ENCODE data around the gene CPA2.

The CPA2 gene

DNA sequence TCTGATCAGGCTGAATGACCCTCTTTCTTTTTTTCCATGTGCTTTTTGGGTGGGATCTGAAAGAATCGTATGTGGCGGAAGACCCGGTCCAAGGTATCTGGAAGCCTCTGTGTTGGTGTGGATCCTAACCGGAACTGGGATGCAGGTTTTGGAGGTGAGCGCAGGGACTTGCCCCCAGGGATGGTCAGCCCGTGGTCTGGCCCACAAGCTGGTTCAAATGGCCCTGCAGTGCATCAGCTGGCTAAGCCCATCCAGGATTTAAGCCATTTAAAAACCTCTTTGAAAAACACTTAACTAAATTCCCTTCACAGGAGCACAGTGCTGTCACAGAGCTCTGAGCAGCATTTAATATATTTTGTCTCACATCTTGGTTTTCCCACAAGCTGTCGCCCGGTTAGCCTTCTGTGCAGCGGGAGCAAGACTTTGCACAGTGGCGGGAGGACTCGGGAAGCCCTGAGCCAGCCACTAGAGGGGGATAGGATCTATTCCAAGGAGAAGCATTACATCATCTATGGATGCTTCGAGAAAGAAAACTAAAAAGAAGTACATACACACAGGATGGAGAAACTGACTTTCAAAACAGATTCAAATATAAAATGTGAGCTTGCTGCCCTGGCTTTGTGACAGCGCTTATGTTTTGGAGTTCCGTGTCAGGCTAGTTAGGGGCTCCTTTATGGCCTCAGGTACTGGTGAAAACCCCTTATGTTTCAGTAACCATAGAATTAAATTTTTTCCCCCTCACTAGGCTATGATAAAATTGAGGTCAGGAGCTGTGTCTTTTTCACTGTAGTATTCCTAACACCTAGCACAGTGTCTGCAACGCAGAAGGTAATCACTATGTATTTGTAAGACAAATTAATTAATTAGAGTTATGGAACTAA lies 11.3 kb downstream of the CPA2 start:
- H3K27me3 ChIP-seq (ENCODE audit: control insufficient read depth in 2 of 2, insufficient read depth in 2 of 2, low read length in 2 of 2), result no peaks in the 10 kb centered on the region
- H3K27ac ChIP-seq (ENCODE audit: low read depth in 2 of 2, low read length in 2 of 2), result no peak overlapping the region
- H3K4me1 ChIP-seq (ENCODE audit: control insufficient read depth in 2 of 2, insufficient read depth in 2 of 2, low read length in 2 of 2), result no peaks in the 10 kb centered on the region
- no peaks in the 10 kb centered on the region for H3K36me3 ChIP-seq (ENCODE audit: control insufficient read depth in 2 of 2, insufficient read depth in 2 of 2, low read length in 2 of 2)
- no peaks in the 10 kb centered on the region for H3K9me3 ChIP-seq (ENCODE audit: control insufficient read depth in 2 of 2, low read length in 2 of 2)
- H3K4me3 ChIP-seq (ENCODE audit: low read length in 2 of 2), result no peak overlapping the region
- H3K9ac ChIP-seq (ENCODE audit: low read depth in 1 of 2, low read length in 2 of 2), result no peak overlapping the region

- Histone ChIP-seq H3K9ac (ENCODE audit: low read depth in 1 of 2, low read length in 2 of 2) (no peak overlapping the region), H3K4me1 (ENCODE audit: control insufficient read depth in 2 of 2, insufficient read depth in 2 of 2, low read length in 2 of 2) (no peaks in the 10 kb centered on the region), H3K27ac (ENCODE audit: low read depth in 2 of 2, low read length in 2 of 2) (no peak overlapping the region)
Measured at GRCh38 chr7:130278860-130279259, 12.2 kb downstream of the CPA2 start.

GRCh38 chr7:130279286-130279685 lies 12.6 kb downstream of the CPA2 start:
- no peaks in the 10 kb centered on the region for H3K27me3 ChIP-seq (ENCODE audit: control insufficient read depth in 2 of 2, insufficient read depth in 2 of 2, low read length in 2 of 2)
- H3K9me3 ChIP-seq (ENCODE audit: control insufficient read depth in 2 of 2, low read length in 2 of 2), result no peaks in the 10 kb centered on the region
- no peak overlapping the region for H3K27ac ChIP-seq (ENCODE audit: low read depth in 2 of 2, low read length in 2 of 2)
- H3K4me1 ChIP-seq (ENCODE audit: control insufficient read depth in 2 of 2, insufficient read depth in 2 of 2, low read length in 2 of 2), result no peaks in the 10 kb centered on the region
- no peaks in the 10 kb centered on the region for H3K36me3 ChIP-seq (ENCODE audit: control insufficient read depth in 2 of 2, insufficient read depth in 2 of 2, low read length in 2 of 2)
- no peak overlapping the region for H3K4me3 ChIP-seq (ENCODE audit: low read length in 2 of 2)
- H3K9ac ChIP-seq (ENCODE audit: low read depth in 1 of 2, low read length in 2 of 2), result no peak overlapping the region

More at GRCh38 chr7:130278860-130279259, 12.2 kb downstream of the CPA2 start:
- H3K4me3 ChIP-seq (ENCODE audit: low read length in 2 of 2), result no peak overlapping the region
- no peaks in the 10 kb centered on the region for H3K9me3 ChIP-seq (ENCODE audit: control insufficient read depth in 2 of 2, low read length in 2 of 2)
- no peaks in the 10 kb centered on the region for H3K36me3 ChIP-seq (ENCODE audit: control insufficient read depth in 2 of 2, insufficient read depth in 2 of 2, low read length in 2 of 2)
- H3K27me3 ChIP-seq (ENCODE audit: control insufficient read depth in 2 of 2, insufficient read depth in 2 of 2, low read length in 2 of 2), result no peaks in the 10 kb centered on the region

DNA sequence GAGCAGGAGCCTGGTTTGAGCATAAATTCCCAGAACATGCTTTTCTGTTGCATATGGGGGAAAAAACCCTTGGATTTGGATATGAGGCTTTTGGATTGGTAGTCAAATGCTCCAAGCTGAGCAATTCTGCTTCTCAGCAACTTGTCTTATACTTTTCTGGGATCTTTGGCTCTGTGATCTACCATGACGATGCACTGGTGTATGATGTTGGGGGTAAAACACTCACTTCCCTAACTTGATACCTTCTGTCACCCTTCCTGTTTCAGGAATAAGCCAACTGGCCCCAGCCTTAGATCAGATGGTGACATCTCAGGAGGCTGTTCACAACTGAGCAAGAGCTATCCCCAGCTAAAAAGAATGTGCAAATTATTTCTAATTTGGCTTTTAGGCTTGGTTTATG lies 13.2 kb downstream of the CPA2 start:
- H3K4me3 ChIP-seq (ENCODE audit: low read length in 2 of 2), result no peak overlapping the region
- H3K27me3 ChIP-seq (ENCODE audit: control insufficient read depth in 2 of 2, insufficient read depth in 2 of 2, low read length in 2 of 2), result no peaks in the 10 kb centered on the region
- H3K9me3 ChIP-seq (ENCODE audit: control insufficient read depth in 2 of 2, low read length in 2 of 2), result no peaks in the 10 kb centered on the region
- no peak overlapping the region for H3K9ac ChIP-seq (ENCODE audit: low read depth in 1 of 2, low read length in 2 of 2)
- no peak overlapping the region for H3K27ac ChIP-seq (ENCODE audit: low read depth in 2 of 2, low read length in 2 of 2)
- H3K4me1 ChIP-seq (ENCODE audit: control insufficient read depth in 2 of 2, insufficient read depth in 2 of 2, low read length in 2 of 2), result no peaks in the 10 kb centered on the region
- H3K36me3 ChIP-seq (ENCODE audit: control insufficient read depth in 2 of 2, insufficient read depth in 2 of 2, low read length in 2 of 2), result no peaks in the 10 kb centered on the region

DNA sequence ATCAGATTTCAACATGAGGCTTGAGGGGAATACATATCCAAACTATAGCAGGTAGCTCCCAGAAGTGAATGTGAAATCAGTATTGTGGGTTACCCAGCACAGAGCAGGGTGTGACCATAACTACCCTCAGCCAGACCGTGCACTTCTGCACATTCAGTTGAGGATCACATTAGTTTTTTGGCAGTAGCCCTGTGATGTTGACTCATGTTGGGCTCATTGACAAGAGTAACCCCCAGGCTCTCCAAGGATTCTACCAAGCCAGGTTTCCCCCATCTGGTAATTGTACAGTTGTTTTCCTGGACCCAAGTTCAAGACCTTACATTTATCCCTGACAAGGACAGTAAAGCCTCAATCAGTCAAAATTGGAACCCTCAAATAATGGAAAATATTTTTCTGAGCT lies 14.6 kb downstream of the CPA2 start:
- Histone ChIP-seq H3K9me3 (ENCODE audit: control insufficient read depth in 2 of 2, low read length in 2 of 2) (no peaks in the 10 kb centered on the region), H3K27me3 (ENCODE audit: control insufficient read depth in 2 of 2, insufficient read depth in 2 of 2, low read length in 2 of 2) (no peaks in the 10 kb centered on the region), H3K36me3 (ENCODE audit: control insufficient read depth in 2 of 2, insufficient read depth in 2 of 2, low read length in 2 of 2) (no peaks in the 10 kb centered on the region), H3K27ac (ENCODE audit: low read depth in 2 of 2, low read length in 2 of 2) (no peak overlapping the region), H3K4me3 (ENCODE audit: low read length in 2 of 2) (no peak overlapping the region), H3K9ac (ENCODE audit: low read depth in 1 of 2, low read length in 2 of 2) (no peak overlapping the region), H3K4me1 (ENCODE audit: control insufficient read depth in 2 of 2, insufficient read depth in 2 of 2, low read length in 2 of 2) (no peaks in the 10 kb centered on the region)

- Histone ChIP-seq H3K4me3 (ENCODE audit: low read length in 2 of 2) (no peak overlapping the region), H3K27ac (ENCODE audit: low read depth in 2 of 2, low read length in 2 of 2) (no peak overlapping the region), H3K4me1 (ENCODE audit: control insufficient read depth in 2 of 2, insufficient read depth in 2 of 2, low read length in 2 of 2) (no peaks in the 10 kb centered on the region), H3K9ac (ENCODE audit: low read depth in 1 of 2, low read length in 2 of 2) (no peak overlapping the region), H3K27me3 (ENCODE audit: control insufficient read depth in 2 of 2, insufficient read depth in 2 of 2, low read length in 2 of 2) (no peaks in the 10 kb centered on the region), H3K36me3 (ENCODE audit: control insufficient read depth in 2 of 2, insufficient read depth in 2 of 2, low read length in 2 of 2) (no peaks in the 10 kb centered on the region), H3K9me3 (ENCODE audit: control insufficient read depth in 2 of 2, low read length in 2 of 2) (no peaks in the 10 kb centered on the region)
Measured at GRCh38 chr7:130286881-130287280, 20.2 kb downstream of the CPA2 start.

DNA sequence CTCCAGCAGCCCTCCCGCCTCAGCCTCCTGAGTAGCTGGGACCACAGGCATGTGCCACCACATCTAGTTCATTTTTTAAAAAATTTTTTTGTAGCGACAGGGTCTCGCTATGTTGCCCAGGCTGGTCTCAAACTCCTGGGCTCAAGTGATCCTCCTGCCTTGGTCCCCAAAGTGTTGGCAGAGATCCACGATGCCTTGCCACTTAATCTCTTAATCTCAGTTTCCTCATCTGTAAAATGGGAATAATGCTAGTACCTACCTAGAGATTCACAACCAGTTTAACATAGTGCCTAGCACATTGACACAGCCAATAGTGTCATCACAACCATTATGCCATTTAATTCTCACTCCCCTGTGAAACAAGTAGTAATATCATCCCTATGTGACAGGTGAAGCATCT lies 21.5 kb downstream of the CPA2 start:
- H3K36me3 ChIP-seq (ENCODE audit: control insufficient read depth in 2 of 2, insufficient read depth in 2 of 2, low read length in 2 of 2), result no peaks in the 10 kb centered on the region
- H3K27ac ChIP-seq (ENCODE audit: low read depth in 2 of 2, low read length in 2 of 2), result no peak overlapping the region
- no peak overlapping the region for H3K4me3 ChIP-seq (ENCODE audit: low read length in 2 of 2)

GRCh38 chr7:130288829-130289228 lies 22.2 kb downstream of the CPA2 start:
- Histone ChIP-seq H3K9me3 (ENCODE audit: control insufficient read depth in 2 of 2, low read length in 2 of 2) (no peaks in the 10 kb centered on the region), H3K4me3 (ENCODE audit: low read length in 2 of 2) (no peak overlapping the region), H3K27me3 (ENCODE audit: control insufficient read depth in 2 of 2, insufficient read depth in 2 of 2, low read length in 2 of 2) (no peaks in the 10 kb centered on the region)

More for the DNA sequence above, 21.5 kb downstream of the CPA2 start:
- no peak overlapping the region for H3K9ac ChIP-seq (ENCODE audit: low read depth in 1 of 2, low read length in 2 of 2)
- H3K27me3 ChIP-seq (ENCODE audit: control insufficient read depth in 2 of 2, insufficient read depth in 2 of 2, low read length in 2 of 2), result no peaks in the 10 kb centered on the region
- no peaks in the 10 kb centered on the region for H3K9me3 ChIP-seq (ENCODE audit: control insufficient read depth in 2 of 2, low read length in 2 of 2)
- H3K4me1 ChIP-seq (ENCODE audit: control insufficient read depth in 2 of 2, insufficient read depth in 2 of 2, low read length in 2 of 2), result no peaks in the 10 kb centered on the region

GRCh38 chr7:130289478-130289877 lies 22.8 kb downstream of the CPA2 start:
- Histone ChIP-seq H3K9me3 (ENCODE audit: control insufficient read depth in 2 of 2, low read length in 2 of 2) (no peaks in the 10 kb centered on the region), H3K4me1 (ENCODE audit: control insufficient read depth in 2 of 2, insufficient read depth in 2 of 2, low read length in 2 of 2) (no peaks in the 10 kb centered on the region), H3K27ac (ENCODE audit: low read depth in 2 of 2, low read length in 2 of 2) (no peak overlapping the region), H3K36me3 (ENCODE audit: control insufficient read depth in 2 of 2, insufficient read depth in 2 of 2, low read length in 2 of 2) (no peaks in the 10 kb centered on the region), H3K4me3 (ENCODE audit: low read length in 2 of 2) (no peak overlapping the region), H3K27me3 (ENCODE audit: control insufficient read depth in 2 of 2, insufficient read depth in 2 of 2, low read length in 2 of 2) (no peaks in the 10 kb centered on the region), H3K9ac (ENCODE audit: low read depth in 1 of 2, low read length in 2 of 2) (no peak overlapping the region)

More at GRCh38 chr7:130288829-130289228, 22.2 kb downstream of the CPA2 start:
- H3K36me3 ChIP-seq (ENCODE audit: control insufficient read depth in 2 of 2, insufficient read depth in 2 of 2, low read length in 2 of 2), result no peaks in the 10 kb centered on the region
- H3K4me1 ChIP-seq (ENCODE audit: control insufficient read depth in 2 of 2, insufficient read depth in 2 of 2, low read length in 2 of 2), result no peaks in the 10 kb centered on the region
- H3K27ac ChIP-seq (ENCODE audit: low read depth in 2 of 2, low read length in 2 of 2), result no peak overlapping the region
- no peak overlapping the region for H3K9ac ChIP-seq (ENCODE audit: low read depth in 1 of 2, low read length in 2 of 2)

- H3K4me3 ChIP-seq (ENCODE audit: low read length in 2 of 2), result no peak overlapping the region
- H3K9me3 ChIP-seq (ENCODE audit: control insufficient read depth in 2 of 2, low read length in 2 of 2), result no peaks in the 10 kb centered on the region
- H3K4me1 ChIP-seq (ENCODE audit: control insufficient read depth in 2 of 2, insufficient read depth in 2 of 2, low read length in 2 of 2), result no peaks in the 10 kb centered on the region
- H3K36me3 ChIP-seq (ENCODE audit: control insufficient read depth in 2 of 2, insufficient read depth in 2 of 2, low read length in 2 of 2), result no peaks in the 10 kb centered on the region
- H3K9ac ChIP-seq (ENCODE audit: low read depth in 1 of 2, low read length in 2 of 2), result no peak overlapping the region
- H3K27me3 ChIP-seq (ENCODE audit: control insufficient read depth in 2 of 2, insufficient read depth in 2 of 2, low read length in 2 of 2), result no peaks in the 10 kb centered on the region
- H3K27ac ChIP-seq (ENCODE audit: low read depth in 2 of 2, low read length in 2 of 2), result no peak overlapping the region
Measured at GRCh38 chr7:130290745-130291144, 24.1 kb downstream of the CPA2 start.

Measured in mucosa of rectum (tissue), 2 donors.